Stimulated activated CD4-positive, alpha-beta T cell treated with anti-CD3 and anti-CD28 coated beads, Interleukin-4, amount 100 ng/mL, for 1 hour (primary cell): ENCODE measurements around the gene TMEM229A.
"Not testable (repeated sequence)": the region's sequence is repeated elsewhere in the genome, so short reads cannot be mapped to it uniquely, and the experiment has no call there.

Experiments
- DNase-seq: peaks from one replicate; pipeline ENCODE4 v3.0.0-alpha.2; 2020

The TMEM229A gene

GRCh38 chr7:124032369-124033094, at the start of gene TMEM229A:
Gene TMEM229A, minus strand, starts transcription at chr7:124033067. Its CDS starts 64 bp downstream, at chr7:124033003.
- DNase-seq = no peak

DNA sequence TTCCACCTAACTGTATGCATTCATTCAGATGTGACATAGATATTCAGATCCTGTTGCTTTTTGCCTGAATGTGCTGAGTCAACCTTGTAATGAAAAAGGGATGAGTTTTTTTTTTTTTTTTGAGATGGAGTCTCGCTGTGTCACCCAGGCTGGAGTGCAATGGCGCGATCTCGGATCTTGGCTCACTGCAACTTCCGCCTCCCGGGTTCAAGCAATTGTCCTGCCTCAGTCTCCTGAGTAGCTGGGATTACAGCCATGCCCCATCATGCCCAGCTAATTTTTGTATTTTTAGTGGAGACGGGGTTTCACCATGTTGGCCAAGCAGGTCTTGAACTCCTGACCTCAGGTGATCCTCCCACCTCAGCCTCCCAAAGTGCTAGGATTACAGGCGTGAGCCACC, 49.4 kb upstream of the TMEM229A start:
- not testable (repeated sequence) for DNase-seq

GRCh38 chr7:124077546-124077945, 44.7 kb upstream of the TMEM229A start:
- no peak for DNase-seq

DNA sequence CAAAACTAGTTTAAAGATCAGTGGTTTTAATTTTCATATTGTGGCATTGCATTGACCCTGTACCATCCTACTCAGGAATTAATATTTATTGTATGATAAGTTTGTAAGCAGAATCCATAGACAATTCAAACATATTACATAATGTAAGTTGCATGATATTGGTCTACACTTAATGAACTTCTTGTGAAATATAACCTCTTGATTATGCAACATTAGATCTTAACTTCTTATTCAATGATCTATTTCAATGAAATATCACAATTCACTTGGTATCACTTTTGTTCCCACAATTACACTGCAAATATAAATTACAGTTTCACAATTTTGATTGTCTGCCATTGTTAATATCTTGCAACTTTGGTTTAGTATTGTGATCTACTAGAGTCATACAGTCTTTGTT, 44.0 kb upstream of the TMEM229A start:
- DNase-seq = no peak

DNA sequence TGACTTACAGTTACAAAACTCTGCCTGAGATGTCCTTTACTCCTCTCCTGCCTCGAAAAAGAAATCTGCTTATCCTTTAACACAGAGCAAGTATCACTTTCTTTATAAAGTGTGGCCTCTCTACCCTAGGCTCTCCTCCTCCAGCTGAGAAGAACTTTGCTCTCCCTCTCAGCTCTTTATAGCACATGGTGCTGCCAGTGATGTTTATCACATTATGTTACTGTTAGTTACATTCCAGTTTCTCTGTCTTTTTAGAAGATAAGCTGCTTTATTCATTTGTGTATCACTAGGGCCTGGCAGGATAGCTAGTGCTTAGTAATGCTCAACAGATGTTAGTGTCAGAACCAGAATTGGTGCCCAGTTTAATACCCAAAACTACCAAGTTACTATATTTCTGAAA, 41.1 kb upstream of the TMEM229A start:
- DNase-seq = no peak

DNA sequence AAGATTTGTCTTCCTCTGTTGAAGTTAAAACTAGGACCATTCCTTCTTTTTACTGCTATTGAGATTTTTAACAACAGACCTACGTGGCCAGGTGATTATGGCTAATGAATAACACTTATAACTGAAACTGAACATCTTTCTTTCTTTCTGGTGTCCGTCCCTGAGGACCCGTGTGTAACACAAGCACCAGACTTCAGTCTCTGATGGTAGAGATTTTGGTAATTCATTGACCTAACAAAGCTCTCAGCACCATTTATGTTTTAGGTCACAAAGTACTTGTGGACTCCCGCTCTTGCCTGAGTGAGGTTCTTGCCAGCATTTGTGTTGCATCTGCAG, 40.4 kb upstream of the TMEM229A start:
- DNase-seq = no peak

DNA sequence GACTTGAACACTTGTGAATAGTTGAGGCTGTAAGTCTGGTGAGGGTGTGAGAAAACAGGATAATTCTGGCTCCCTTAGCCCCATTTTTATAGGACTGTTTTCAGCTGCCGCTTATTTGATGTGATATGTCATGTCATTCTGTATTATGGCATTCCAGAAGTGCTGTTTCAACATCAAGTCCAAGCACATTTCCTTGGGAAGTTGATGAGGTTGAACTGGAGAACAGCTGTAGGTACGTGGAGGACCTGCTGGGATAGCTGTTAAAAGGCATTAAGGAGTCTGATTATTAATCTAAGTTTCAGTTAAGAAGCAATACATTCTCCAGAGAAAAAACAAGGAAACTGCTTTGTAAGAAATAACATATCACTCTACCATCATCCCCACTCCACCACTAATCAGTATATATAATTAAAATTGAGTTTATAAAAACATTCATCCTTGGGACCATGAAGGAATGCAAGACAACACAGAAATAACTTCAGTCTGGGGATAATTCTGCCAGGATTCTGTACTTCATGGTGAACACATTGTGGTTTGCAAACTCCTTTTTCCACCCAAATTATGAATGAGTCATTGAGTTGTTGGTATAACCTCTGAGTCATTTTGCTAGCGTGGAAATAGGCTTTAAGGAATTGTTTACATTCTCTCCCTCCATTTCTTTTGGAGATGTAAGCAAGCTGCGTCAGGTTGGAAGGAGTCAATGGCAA, 39.9 kb upstream of the TMEM229A start:
- DNase-seq = no peak

GRCh38 chr7:124071843-124072242, 39.0 kb upstream of the TMEM229A start:
- DNase-seq = no peak

DNA sequence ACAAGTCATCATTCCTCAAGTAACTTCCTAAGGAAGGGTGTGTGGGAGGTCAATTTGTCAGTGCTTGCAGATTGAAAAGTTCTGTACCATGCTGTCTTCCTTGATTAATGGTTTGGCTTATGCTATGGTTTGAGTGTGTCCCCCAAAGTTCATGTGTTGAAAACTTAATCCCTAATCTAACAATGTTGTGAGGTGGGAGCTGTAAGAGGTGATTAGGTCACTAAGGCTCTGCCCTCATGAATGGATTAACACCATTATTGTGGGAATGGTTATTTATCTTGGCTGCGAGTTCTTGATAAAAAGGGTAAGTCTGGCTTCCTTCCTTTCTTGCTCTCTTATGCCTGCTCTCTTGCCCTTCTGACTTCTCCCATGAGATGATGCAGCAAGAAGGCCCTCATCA, 29.3 kb upstream of the TMEM229A start:
- DNase-seq = no peak

GRCh38 chr7:124060528-124060927, 27.7 kb upstream of the TMEM229A start:
- no peak for DNase-seq

DNA sequence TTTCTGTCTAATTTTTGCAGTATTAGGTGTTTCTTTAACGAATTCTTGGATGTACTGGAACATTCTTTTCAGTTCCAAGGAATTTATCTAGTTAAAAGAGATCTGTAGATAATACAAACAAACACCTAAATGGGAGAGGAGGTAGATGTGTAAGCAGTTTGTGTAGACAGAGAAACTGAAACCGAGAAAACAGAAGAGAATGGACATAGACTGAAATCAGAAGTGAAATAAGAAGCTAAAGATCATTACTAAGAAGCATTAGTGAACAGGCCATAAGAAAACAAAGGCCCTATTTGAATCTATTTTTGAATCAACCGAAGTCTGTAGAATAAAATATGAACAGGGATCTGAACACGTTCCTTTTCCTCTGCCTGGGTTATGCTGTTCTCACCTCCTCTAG, 26.5 kb upstream of the TMEM229A start:
- no peak for DNase-seq

GRCh38 chr7:124058515-124058914, 25.6 kb upstream of the TMEM229A start:
- no peak for DNase-seq

DNA sequence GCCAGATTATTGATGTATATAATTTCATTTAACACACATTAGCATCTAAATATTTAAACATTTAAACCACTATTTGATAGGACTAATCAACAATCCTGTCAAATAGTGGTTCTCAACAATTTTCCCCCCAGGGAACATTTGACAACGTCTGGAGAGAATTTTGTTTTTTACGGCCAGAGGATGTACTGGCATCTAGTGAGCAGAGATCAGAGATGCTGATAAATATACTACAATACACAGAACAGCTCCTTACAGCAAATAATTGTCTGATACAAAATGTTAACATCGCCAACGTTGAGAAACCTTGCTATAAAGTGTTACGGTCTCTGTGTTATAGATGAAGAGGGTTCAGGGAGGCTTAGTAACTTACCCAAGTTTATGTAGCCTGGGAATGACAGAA, 25.0 kb upstream of the TMEM229A start:
- no peak for DNase-seq

GRCh38 chr7:124056234-124056633, 23.4 kb upstream of the TMEM229A start:
- DNase-seq = no peak

GRCh38 chr7:124051681-124052377, 19.0 kb upstream of the TMEM229A start:
- DNase-seq = no peak

DNA sequence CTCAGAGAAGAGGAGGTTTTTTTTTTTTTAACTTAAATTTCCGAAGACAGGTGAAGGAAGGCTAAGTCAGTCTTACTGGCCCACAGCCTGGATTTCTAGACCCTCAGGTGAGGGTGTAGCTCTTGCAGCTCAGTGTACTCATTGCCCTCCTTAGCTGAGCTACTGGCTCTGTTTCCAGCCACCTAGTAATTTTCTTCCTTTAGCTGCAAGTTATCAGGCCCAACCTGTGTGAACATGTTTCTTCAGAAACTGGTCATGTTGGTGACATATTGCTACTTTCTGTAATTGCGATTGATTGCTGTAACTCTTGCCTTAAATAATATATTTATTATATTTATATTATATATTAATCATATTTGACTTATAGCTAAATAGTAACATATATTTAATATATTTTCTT, 10.0 kb upstream of the TMEM229A start:
- no peak for DNase-seq

- no peak for DNase-seq
Observed at GRCh38 chr7:124041439-124041838, 8.6 kb upstream of the TMEM229A start.

GRCh38 chr7:124037902-124038301, 5.0 kb upstream of the TMEM229A start:
- not testable (repeated sequence) for DNase-seq

- no peak for DNase-seq
Observed at GRCh38 chr7:124035706-124036105, 2.8 kb upstream of the TMEM229A start.

DNA sequence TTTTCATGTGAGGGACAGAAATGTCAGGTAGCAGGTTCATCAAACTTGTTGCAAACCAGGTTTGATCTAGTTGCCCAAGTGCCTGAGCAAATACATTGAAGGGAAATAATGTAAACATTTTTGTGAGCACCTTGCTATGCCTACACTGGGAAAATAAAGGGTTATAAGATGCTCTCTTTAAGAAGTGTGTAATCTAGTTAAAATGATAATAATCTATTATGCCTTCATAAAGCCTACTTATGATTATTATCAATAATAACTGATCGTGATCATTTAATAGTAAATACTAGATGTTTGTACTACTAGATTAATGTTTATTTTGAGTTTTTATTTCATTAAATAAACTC, 1.9 kb upstream of the TMEM229A start:
- DNase-seq = no peak

GRCh38 chr7:124033807-124034753, 1.2 kb upstream of the TMEM229A start:
- DNase-seq = no peak

- DNase-seq = no peak
Observed at GRCh38 chr7:124033095-124033806, 384 bp upstream of the TMEM229A start.
